OCI-LY3 (cell line): ENCODE data around the gene ETDA.
"Not testable (repeated sequence)": the region's sequence is repeated elsewhere in the genome, so short reads cannot be mapped to it uniquely, and the experiment has no call there.

Experiments used
- H2AFZ ChIP-seq: fragments of 200-600, 300-600 bp; shearing (Covaris generic); 2 replicates; pipeline ENCODE4 v1.6.0; 2014; ENCODE audit warnings: antibody characterized with exemption, low read depth, low read length
- H3K27ac ChIP-seq: fragments of 200-600, 300-600 bp; sonication (generic); 2 replicates; pipeline ENCODE4 v1.5.1; 2014; ENCODE audit warnings: mild to moderate bottlenecking, low read length, moderate library complexity, mixed read lengths
- H3K27me3 ChIP-seq: fragments of 200-600, 300-600 bp; sonication (generic); 2 replicates; pipeline ENCODE4 v1.6.1; 2014; ENCODE audit warnings: low read depth, low read length, mixed read lengths
- H3K36me3 ChIP-seq: fragments of 200-600, 300-600 bp; sonication (generic); replicated peaks from 2 replicates; pipeline ENCODE3; 2014; ENCODE audit warnings: low read depth, low read length, mixed read lengths
- H3K4me1 ChIP-seq: fragments of 300-600, 200-600 bp; sonication (generic); 2 replicates; pipeline ENCODE4 v1.6.1; 2014; ENCODE audit warnings: low read length, mixed read lengths
- H3K4me2 ChIP-seq: fragments of 200-600, 300-600 bp; sonication (generic); 2 replicates; pipeline ENCODE4 v1.6.1; 2014; ENCODE audit warnings: low read length, mixed read lengths
- H3K4me3 ChIP-seq: fragments of 300-600, 200-600 bp; sonication (generic); 2 replicates; pipeline ENCODE4 v1.5.1; 2014; ENCODE audit warnings: antibody characterized with exemption, mild to moderate bottlenecking, low read length, moderate library complexity
- H3K79me2 ChIP-seq: fragments of 300-600, 200-600 bp; shearing (Covaris generic); 2 replicates; pipeline ENCODE4 v1.6.1; 2014; ENCODE audit warnings: mild to moderate bottlenecking, low read length, mixed read lengths
- H3K9ac ChIP-seq: fragments of 300-600, 200-600 bp; shearing (Covaris generic); 2 replicates; pipeline ENCODE4 v1.6.0; 2014; ENCODE audit warnings: mild to moderate bottlenecking, low read length, moderate library complexity
- H3K9me3 ChIP-seq: fragments of 200-600, 300-600 bp; shearing (Covaris generic); 2 replicates; pipeline ENCODE4 v1.6.1; 2014; ENCODE audit warnings: low read length, mixed read lengths; ENCODE audit not compliant: insufficient read depth
- H4K20me1 ChIP-seq: fragments of 200-600, 300-600 bp; sonication (generic); 2 replicates; pipeline ENCODE4 v1.6.1; 2016; ENCODE audit warnings: low read length, mixed read lengths; ENCODE audit not compliant: insufficient read depth
- EZH2phosphoT487 ChIP-seq: fragments of 200-600 bp; shearing (Covaris generic); IDR thresholded peaks from 2 replicates; pipeline ENCODE4 v1.6.1; 2018; ENCODE audit warnings: antibody characterized with exemption, mixed run types, low read depth
- TF ChIP-seq, protein P1 (sequence below): fragments of 200-600, 300-600 bp; sonication (generic); IDR thresholded peaks from 2 replicates; pipeline ENCODE4 v1.5.1; 2014; ENCODE audit warnings: antibody characterized with exemption, low read length, low read depth

ETDA gene

DNA sequence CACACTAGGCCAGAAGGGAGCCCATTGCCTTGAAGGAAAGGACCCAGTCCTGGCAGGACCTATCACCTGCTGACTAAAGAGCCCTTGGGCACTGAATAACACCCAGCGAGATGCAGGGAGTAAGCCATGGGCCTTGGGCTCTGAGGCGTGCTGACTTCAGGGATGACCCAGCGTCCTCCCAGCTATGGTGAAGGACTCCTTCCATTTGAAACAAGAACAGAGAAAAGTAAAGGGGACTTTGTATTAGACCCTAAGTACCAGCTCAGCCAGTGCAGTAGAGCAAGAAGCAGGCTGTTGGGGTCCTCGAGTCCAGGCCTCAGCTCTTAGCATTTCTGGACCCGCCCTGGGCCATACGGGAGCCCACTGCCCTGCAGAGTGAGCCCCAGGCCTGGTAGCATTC lies 5.1 kb downstream of the ETDA start:
- no peaks in the 10 kb centered on the region for H3K79me2 ChIP-seq
- no peak overlapping the region for H3K27ac ChIP-seq
- TF ChIP-seq EZH2phosphoT487: no peak
- TF ChIP-seq, protein P1, sequence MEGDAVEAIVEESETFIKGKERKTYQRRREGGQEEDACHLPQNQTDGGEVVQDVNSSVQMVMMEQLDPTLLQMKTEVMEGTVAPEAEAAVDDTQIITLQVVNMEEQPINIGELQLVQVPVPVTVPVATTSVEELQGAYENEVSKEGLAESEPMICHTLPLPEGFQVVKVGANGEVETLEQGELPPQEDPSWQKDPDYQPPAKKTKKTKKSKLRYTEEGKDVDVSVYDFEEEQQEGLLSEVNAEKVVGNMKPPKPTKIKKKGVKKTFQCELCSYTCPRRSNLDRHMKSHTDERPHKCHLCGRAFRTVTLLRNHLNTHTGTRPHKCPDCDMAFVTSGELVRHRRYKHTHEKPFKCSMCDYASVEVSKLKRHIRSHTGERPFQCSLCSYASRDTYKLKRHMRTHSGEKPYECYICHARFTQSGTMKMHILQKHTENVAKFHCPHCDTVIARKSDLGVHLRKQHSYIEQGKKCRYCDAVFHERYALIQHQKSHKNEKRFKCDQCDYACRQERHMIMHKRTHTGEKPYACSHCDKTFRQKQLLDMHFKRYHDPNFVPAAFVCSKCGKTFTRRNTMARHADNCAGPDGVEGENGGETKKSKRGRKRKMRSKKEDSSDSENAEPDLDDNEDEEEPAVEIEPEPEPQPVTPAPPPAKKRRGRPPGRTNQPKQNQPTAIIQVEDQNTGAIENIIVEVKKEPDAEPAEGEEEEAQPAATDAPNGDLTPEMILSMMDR: no peak
- no peaks in the 10 kb centered on the region for H3K4me1 ChIP-seq
- no peak overlapping the region for H3K4me3 ChIP-seq
- no peak overlapping the region for H3K9ac ChIP-seq
- no peak overlapping the region for H2AFZ ChIP-seq
- no peaks in the 10 kb centered on the region for H3K36me3 ChIP-seq
- H3K27me3 ChIP-seq: no peaks in the 10 kb centered on the region
- no peak overlapping the region for H3K4me2 ChIP-seq
- H4K20me1 ChIP-seq: no peaks in the 10 kb centered on the region
- H3K9me3 ChIP-seq: no peaks in the 10 kb centered on the region

DNA sequence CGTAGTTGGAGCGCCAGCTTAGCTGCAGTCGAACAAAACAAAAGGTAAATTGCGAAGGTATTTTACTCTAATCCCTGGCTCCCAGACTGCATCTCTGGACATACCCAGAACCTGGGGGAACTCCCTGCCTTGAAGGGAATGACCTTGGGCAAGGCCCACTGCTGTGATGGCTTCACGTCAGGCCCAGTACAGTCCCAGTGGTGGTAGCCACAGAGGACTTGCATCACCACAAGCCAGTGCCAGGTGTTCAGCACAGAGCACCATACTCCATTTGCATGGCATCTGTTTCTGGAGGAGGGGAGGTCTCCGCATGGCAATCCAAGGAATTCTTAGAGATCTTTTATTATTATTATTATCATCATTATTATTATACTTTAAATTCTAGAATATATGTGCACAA lies 5.6 kb downstream of the ETDA start:
- H3K4me2 ChIP-seq: no peak overlapping the region
- no peaks in the 10 kb centered on the region for H3K9me3 ChIP-seq
- H3K79me2 ChIP-seq: no peaks in the 10 kb centered on the region
- no peaks in the 10 kb centered on the region for H3K27me3 ChIP-seq
- H2AFZ ChIP-seq: no peak overlapping the region
- no peak overlapping the region for H3K4me3 ChIP-seq
- no peaks in the 10 kb centered on the region for H3K36me3 ChIP-seq
- H3K4me1 ChIP-seq: no peaks in the 10 kb centered on the region
- no peak overlapping the region for H3K9ac ChIP-seq
- no peak for TF ChIP-seq EZH2phosphoT487
- TF ChIP-seq, protein P1: no peak
- no peaks in the 10 kb centered on the region for H4K20me1 ChIP-seq
- H3K27ac ChIP-seq: no peak overlapping the region

DNA sequence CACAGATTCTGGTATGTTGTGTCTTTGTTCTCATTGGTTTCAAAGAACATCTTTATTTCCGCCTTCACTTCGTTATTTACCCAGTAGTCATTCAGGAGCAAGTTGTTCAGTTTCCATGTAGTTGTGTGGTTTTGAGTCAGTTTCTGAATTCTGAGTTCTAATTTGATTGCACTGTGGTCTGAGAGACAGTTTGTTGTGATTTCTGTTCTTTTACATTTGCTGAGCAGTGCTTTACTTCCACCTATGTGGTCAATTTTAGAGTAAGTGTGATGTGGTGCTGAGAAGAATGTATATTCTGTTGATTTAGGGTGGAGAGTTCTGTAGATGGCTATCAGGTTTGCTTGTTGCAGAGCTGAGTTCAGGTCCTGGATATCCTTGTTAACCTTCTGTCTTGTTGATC lies 9.1 kb downstream of the ETDA start:
- H3K4me2 ChIP-seq, H3K27ac ChIP-seq, H3K4me1 ChIP-seq, H3K4me3 ChIP-seq, H2AFZ ChIP-seq, H3K36me3 ChIP-seq, H4K20me1 ChIP-seq, H3K79me2 ChIP-seq, H3K27me3 ChIP-seq, H3K9me3 ChIP-seq, H3K9ac ChIP-seq: not testable (repeated sequence)

DNA sequence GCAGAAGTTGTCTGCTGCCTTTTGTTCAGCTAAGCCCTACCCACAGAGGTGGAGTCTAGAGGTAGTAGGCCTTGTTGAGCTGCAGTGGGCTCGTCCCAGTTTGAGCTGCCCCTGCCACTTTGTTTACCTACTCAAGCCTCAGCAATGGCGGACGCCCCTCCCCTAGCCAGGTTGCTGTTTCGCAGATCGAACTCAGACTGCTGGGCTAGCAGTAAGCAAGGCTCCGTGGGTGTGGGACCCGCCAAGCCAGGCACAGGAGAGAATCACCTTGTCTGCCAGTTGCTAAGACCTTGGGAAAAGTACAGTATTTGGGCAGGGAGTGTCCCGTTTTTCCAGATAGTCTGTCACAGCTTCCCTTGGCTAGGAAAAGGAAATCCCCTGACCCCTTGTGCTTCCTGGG lies 11.5 kb downstream of the ETDA start:
- not testable (repeated sequence) for H2AFZ ChIP-seq, H3K4me2 ChIP-seq, H3K9me3 ChIP-seq, H3K9ac ChIP-seq, H3K4me1 ChIP-seq, H3K27me3 ChIP-seq, H4K20me1 ChIP-seq, H3K27ac ChIP-seq, H3K79me2 ChIP-seq, H3K36me3 ChIP-seq, H3K4me3 ChIP-seq

DNA sequence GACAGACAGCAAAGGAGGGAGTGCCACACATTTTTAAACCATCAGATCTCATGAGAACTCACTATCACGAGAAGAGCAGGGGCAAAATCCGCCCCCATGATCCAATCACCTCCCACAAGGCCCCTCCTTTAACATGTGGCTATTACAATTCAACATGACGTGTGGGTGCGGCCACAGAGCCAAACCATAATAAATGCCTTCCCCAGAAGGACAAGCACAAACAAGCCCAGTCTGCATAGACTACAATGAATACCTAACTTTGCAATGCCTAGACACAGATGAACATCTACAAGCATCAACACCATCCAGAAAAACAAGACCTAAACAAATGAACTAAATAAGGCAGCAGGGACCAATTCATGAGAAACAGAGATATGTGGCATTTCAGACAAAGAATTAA lies 12.3 kb downstream of the ETDA start:
- H3K36me3 ChIP-seq: no peaks in the 10 kb centered on the region
- H3K27me3 ChIP-seq: no peaks in the 10 kb centered on the region
- no peak overlapping the region for H3K9ac ChIP-seq
- TF ChIP-seq, protein P1: no peak
- no peak for TF ChIP-seq EZH2phosphoT487
- no peak overlapping the region for H3K27ac ChIP-seq
- H3K4me1 ChIP-seq: 0 out of 2 replicates have a peak, but pooled peaks cover 5% of the 10 kb centered on the region
- H4K20me1 ChIP-seq: no peaks in the 10 kb centered on the region
- no peak overlapping the region for H3K4me2 ChIP-seq
- no peak overlapping the region for H3K4me3 ChIP-seq
- no peaks in the 10 kb centered on the region for H3K79me2 ChIP-seq
- no peak overlapping the region for H2AFZ ChIP-seq
- no peaks in the 10 kb centered on the region for H3K9me3 ChIP-seq
